Measurements from ENCODE around the gene TNS3. TPM values are rescaled to one million over a fixed set of nuclear protein-coding genes. Genes with fewer than 3 reads are reported as not detected.

Gene TNS3
- total RNA-seq, 1 experiment from 2014 or later: 9.5 TPM

DNA sequence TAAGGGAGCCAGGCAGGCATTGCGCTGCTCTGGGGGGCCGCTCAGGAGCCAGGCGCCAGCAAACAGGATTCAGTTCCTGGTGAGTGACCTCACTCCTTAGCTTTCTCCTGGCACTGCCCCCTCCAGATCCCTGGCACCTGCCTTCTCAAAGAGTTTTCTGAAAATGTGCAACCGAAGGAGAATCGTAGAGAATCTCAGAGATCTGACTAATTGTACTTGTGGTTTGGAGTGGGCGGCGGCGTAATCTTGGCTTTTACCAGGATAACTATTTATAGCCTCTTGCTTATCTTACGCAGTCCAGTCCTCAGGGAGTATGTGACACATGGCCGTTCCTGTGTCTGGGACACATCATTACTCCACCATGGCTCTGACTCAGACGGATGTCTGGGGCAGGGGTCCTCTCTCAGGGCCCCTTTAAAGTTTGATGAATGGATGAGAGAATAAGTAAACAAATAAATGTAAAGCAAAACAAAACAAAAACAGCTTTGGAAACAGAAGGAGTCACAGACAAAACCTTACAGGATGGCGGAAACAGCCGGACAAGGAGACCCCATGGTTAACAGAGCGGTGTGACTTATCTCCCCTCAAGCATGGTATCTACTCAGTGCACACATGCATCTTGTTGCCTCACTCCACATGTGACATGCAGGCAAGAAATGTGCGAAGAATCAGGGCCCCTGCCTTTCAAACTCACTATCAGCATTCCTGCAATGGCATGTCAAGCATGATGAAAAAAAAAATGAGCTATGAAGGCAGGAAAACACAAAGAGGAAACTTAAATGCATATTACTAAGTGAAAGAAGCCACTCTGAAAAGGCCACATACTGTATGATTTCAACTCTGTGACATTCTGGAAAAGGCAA, 99.7 kb downstream of the TNS3 start:
- no peak overlapping the region for H2AFZ ChIP-seq (ENCODE audit: low read length)
- no peak overlapping the region for H3K14ac ChIP-seq (ENCODE audit: insufficient read depth, low read length)
- H3K36me3 Mint-ChIP-seq (ENCODE audit: insufficient read depth in 1 of 3, low read depth in 3 of 3): peaks cover 2 to 15% (median 7%) of the 10 kb centered on the region in 3 experiments; a peak in 5 of 7 replicates
- peaks cover 100% of the 10 kb centered on the region for H3K27me3 Mint-ChIP-seq (ENCODE audit: low read depth)
- H4K91ac ChIP-seq (ENCODE audit: insufficient read length, low read depth, low read length): no peak overlapping the region
- peaks cover 32% of the 10 kb centered on the region; the same call in 1 of the 2 replicates for H3K27me3 ChIP-seq (ENCODE audit: insufficient read depth, low read length)
- no peak overlapping the region for H2BK15ac ChIP-seq (ENCODE audit: low read depth, low read length)
- H3K18ac ChIP-seq (ENCODE audit: insufficient read length, low read depth, low read length): no peak overlapping the region
- H3K9me3 ChIP-seq (ENCODE audit: control insufficient read depth, low read depth, low read length): no peaks in the 10 kb centered on the region
- no peak for DNase-seq
- no peaks in the 10 kb centered on the region for H3K79me1 ChIP-seq (ENCODE audit: insufficient read depth, low read depth, low read length, poor library complexity, severe bottlenecking)
- H3T11ph ChIP-seq (ENCODE audit: low read length): no peak overlapping the region
- H4K5ac ChIP-seq (ENCODE audit: insufficient read length, low read depth, low read length): no peak overlapping the region
- no peak overlapping the region for H3K4me3 Mint-ChIP-seq
- H2BK20ac ChIP-seq (ENCODE audit: low read depth, low read length, poor library complexity, severe bottlenecking): no peak overlapping the region
- H2BK12ac ChIP-seq (ENCODE audit: insufficient read length, low read depth, low read length): no peak overlapping the region
- no peak overlapping the region for H2AK5ac ChIP-seq (ENCODE audit: insufficient read length, low read length)
- H3K23ac ChIP-seq (ENCODE audit: insufficient read length, low read depth, low read length): no peak overlapping the region
- no peak overlapping the region for H3K4ac ChIP-seq (ENCODE audit: low read depth, low read length)
- peaks cover 31 to 33% of the 10 kb centered on the region in 2 experiments for H3K4me1 Mint-ChIP-seq
- no peak overlapping the region for H3K27ac Mint-ChIP-seq
- peaks cover 8% of the 10 kb centered on the region; the same call in 1 of the 2 replicates for H3K4me1 ChIP-seq (ENCODE audit: insufficient read depth, low read length)
- no peak overlapping the region for H2BK5ac ChIP-seq (ENCODE audit: insufficient read length, low read length)
- peaks cover 7 to 9% of the 10 kb centered on the region in 2 experiments; a peak in 3 of 5 replicates for H3K9me3 Mint-ChIP-seq
- H3K4me2 ChIP-seq (ENCODE audit: insufficient read depth, insufficient read length, low read length): no peak overlapping the region
- no peak overlapping the region for H3K9ac ChIP-seq (ENCODE audit: extremely low read depth, insufficient read length, low read length)
- no peak overlapping the region for H3K56ac ChIP-seq (ENCODE audit: insufficient read length, low read depth, low read length)
- TF ChIP-seq, protein P1, sequence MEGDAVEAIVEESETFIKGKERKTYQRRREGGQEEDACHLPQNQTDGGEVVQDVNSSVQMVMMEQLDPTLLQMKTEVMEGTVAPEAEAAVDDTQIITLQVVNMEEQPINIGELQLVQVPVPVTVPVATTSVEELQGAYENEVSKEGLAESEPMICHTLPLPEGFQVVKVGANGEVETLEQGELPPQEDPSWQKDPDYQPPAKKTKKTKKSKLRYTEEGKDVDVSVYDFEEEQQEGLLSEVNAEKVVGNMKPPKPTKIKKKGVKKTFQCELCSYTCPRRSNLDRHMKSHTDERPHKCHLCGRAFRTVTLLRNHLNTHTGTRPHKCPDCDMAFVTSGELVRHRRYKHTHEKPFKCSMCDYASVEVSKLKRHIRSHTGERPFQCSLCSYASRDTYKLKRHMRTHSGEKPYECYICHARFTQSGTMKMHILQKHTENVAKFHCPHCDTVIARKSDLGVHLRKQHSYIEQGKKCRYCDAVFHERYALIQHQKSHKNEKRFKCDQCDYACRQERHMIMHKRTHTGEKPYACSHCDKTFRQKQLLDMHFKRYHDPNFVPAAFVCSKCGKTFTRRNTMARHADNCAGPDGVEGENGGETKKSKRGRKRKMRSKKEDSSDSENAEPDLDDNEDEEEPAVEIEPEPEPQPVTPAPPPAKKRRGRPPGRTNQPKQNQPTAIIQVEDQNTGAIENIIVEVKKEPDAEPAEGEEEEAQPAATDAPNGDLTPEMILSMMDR (conservative IDR thresholded peaks at IDR 0.05): no peak
- H3K23me2 ChIP-seq (ENCODE audit: insufficient read length, low read depth, low read length, poor library complexity, severe bottlenecking): no peaks in the 10 kb centered on the region
- no peaks in the 10 kb centered on the region for H3K79me2 ChIP-seq (ENCODE audit: insufficient read depth, low read length)
- WGBS (ENCODE audit: extremely low coverage, insufficient read length, low lambda C conversion rate): no CpG with 5 or more reads among the region's 15 CpGs
- no peak overlapping the region for H2BK120ac ChIP-seq (ENCODE audit: low read depth, low read length, poor library complexity, severe bottlenecking)
- no peak overlapping the region for H3K27ac ChIP-seq (ENCODE audit: insufficient read length, low read depth, low read length)
- no peak overlapping the region for H4K8ac ChIP-seq (replicated peaks; ENCODE audit: insufficient read length, low read depth, low read length)
- H4K20me1 ChIP-seq (ENCODE audit: control insufficient read depth, insufficient read depth, insufficient read length): no peaks in the 10 kb centered on the region
